Breast epithelium (tissue), 3 donors: ENCODE results near the gene CDYL.

Source experiments
- CTCF ChIP-seq, 3 donors: fragments of 450-650 bp; IDR thresholded peaks; one replicate each; pipeline ENCODE4 v1.5.1; 2016 to 2017; ENCODE audit warnings: antibody characterized with exemption in 3 of 3, mild to moderate bottlenecking in 3 of 3, moderate library complexity in 3 of 3
- POLR2A ChIP-seq: fragments of 450-650 bp; IDR thresholded peaks from one replicate; pipeline ENCODE4 v1.6.1; 2016; ENCODE audit warnings: antibody characterized with exemption, mild to moderate bottlenecking, moderate library complexity
- POLR2AphosphoS5 ChIP-seq, 3 donors: sonication (generic); formaldehyde crosslinking; IDR thresholded peaks; one replicate each; pipeline ENCODE4 v1.6.1; 2017; ENCODE audit warnings: antibody characterized with exemption in 3 of 3

GRCh38 chr6:4804095-4804494 lies 27.9 kb downstream of the CDYL start:
- TF ChIP-seq CTCF (IDR thresholded peaks at IDR 0.05) = no peak
- TF ChIP-seq POLR2AphosphoS5 (IDR thresholded peaks at IDR 0.05) = no peak
- TF ChIP-seq POLR2A = no peak
